Epithelial cell of prostate (primary cell): ENCODE results near the gene FCHO1.
"Not testable (repeated sequence)": the region's sequence is repeated elsewhere in the genome, so short reads cannot be mapped to it uniquely, and the experiment has no call there.

Experiments
- DNase-seq: peaks from one replicate; pipeline ENCODE4 v3.0.0-alpha.2; 2011; ENCODE audit warnings: low read depth, low spot score
- H3K27ac ChIP-seq: fragments of 450-650 bp; 2 replicates; pipeline ENCODE4 v1.5.1; 2017; ENCODE audit warnings: mild to moderate bottlenecking

Gene FCHO1

GRCh38 chr19:17790059-17790780, 38.9 kb downstream of the FCHO1 start:
- peak overlapping the region; percentile 52 for H3K27ac ChIP-seq
- DNase-seq = no peak

- peak overlapping the region; percentile 91 for H3K27ac ChIP-seq
- DNase-seq = no peak
Measured at GRCh38 chr19:17794412-17794730, 43.1 kb downstream of the FCHO1 start.

- no peak for DNase-seq
- H3K27ac ChIP-seq = peak within 1 kb of the TSS; percentile 91
Measured at GRCh38 chr19:17794731-17795494, 43.6 kb downstream of the FCHO1 start, which contains the start of gene B3GNT3. Gene B3GNT3, plus strand, starts transcription at chr19:17795138. Its CDS starts 12,670 bp downstream, at chr19:17807808.

- peak overlapping the region; percentile 91 for H3K27ac ChIP-seq
- no peak for DNase-seq
Measured at GRCh38 chr19:17795495-17795856, 44.2 kb downstream of the FCHO1 start.

GRCh38 chr19:17796013-17796837, 44.9 kb downstream of the FCHO1 start:
- no peak for DNase-seq
- H3K27ac ChIP-seq = peak overlapping the region; percentile 91

GRCh38 chr19:17796838-17797423, 45.7 kb downstream of the FCHO1 start:
- peak overlapping the region; percentile 91 for H3K27ac ChIP-seq
- no peak for DNase-seq

- DNase-seq = peak; percentile 73
- H3K27ac ChIP-seq = peak overlapping the region; percentile 91
Measured at GRCh38 chr19:17797424-17798201, 46.3 kb downstream of the FCHO1 start.

- DNase-seq = not testable (repeated sequence)
- H3K27ac ChIP-seq = peak overlapping the region; percentile 91
Measured at GRCh38 chr19:17798599-17798998, 47.3 kb downstream of the FCHO1 start.

GRCh38 chr19:17802137-17802858, 51.0 kb downstream of the FCHO1 start:
- H3K27ac ChIP-seq = no peak overlapping the region
- no peak for DNase-seq

GRCh38 chr19:17803264-17803896, 52.1 kb downstream of the FCHO1 start:
- no peak for DNase-seq

GRCh38 chr19:17805427-17805826, 54.1 kb downstream of the FCHO1 start:
- DNase-seq = no peak
- no peak overlapping the region for H3K27ac ChIP-seq

More at GRCh38 chr19:17803264-17803896, 52.1 kb downstream of the FCHO1 start:
- no peak overlapping the region for H3K27ac ChIP-seq

GRCh38 chr19:17806945-17807344, 55.7 kb downstream of the FCHO1 start:
- DNase-seq = no peak

GRCh38 chr19:17807731-17808316, 56.5 kb downstream of the FCHO1 start:
- no peak overlapping the region for H3K27ac ChIP-seq
- no peak for DNase-seq

More at GRCh38 chr19:17806945-17807344, 55.7 kb downstream of the FCHO1 start:
- no peak overlapping the region for H3K27ac ChIP-seq

- DNase-seq = no peak
- H3K27ac ChIP-seq = no peak overlapping the region
Measured at GRCh38 chr19:17811103-17811502, 59.8 kb downstream of the FCHO1 start.

GRCh38 chr19:17811681-17812080, 60.4 kb downstream of the FCHO1 start:
- no peak for DNase-seq
- H3K27ac ChIP-seq = no peak overlapping the region

- no peak overlapping the region for H3K27ac ChIP-seq
- no peak for DNase-seq
Measured at GRCh38 chr19:17812099-17812498, 60.8 kb downstream of the FCHO1 start.

- no peak for DNase-seq
Measured at GRCh38 chr19:17817668-17818363, 66.5 kb downstream of the FCHO1 start.

GRCh38 chr19:17821190-17821589, 69.9 kb downstream of the FCHO1 start, which contains the start of gene INSL3:
Gene INSL3, minus strand, starts transcription at chr19:17821519. Its CDS starts 13 bp downstream, at chr19:17821506.
- DNase-seq = no peak

More at GRCh38 chr19:17817668-17818363, 66.5 kb downstream of the FCHO1 start:
- no peak overlapping the region for H3K27ac ChIP-seq

More at GRCh38 chr19:17821190-17821589, 69.9 kb downstream of the FCHO1 start, which contains the start of gene INSL3:
- H3K27ac ChIP-seq = no peak within 1 kb of the TSS
